GM21529 (cell line): ENCODE results near the gene APPL2.
"Not testable (repeated sequence)": the region's sequence is repeated elsewhere in the genome, so short reads cannot be mapped to it uniquely, and the experiment has no call there.

Source experiments
- ATAC-seq: cut with Tn5 transposase; IDR thresholded peaks from one replicate; pipeline ENCODE4 v1.9.1; 2021; ENCODE audit not compliant: unreplicated experiment

APPL2 gene

DNA sequence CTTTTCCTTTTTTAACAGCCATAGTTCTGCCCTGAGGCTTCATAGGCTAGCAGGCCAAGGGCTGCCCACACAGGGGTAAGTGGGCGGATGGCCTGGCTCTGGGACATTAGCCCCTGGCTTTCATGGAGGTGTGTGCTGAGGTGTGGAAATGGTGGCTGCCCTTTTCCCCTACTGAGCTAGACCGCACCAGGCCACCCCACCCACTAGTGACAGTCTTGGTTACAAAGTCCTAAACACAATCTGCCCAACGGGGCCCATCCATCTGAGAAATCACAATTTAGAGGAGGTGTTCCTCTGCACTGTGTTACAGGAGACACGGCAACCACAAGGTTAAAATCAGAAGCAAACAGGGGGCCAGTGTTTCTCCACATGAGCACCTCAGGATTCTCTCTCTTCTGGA is 35.6 kb downstream of the APPL2 start:
- no peak for ATAC-seq

DNA sequence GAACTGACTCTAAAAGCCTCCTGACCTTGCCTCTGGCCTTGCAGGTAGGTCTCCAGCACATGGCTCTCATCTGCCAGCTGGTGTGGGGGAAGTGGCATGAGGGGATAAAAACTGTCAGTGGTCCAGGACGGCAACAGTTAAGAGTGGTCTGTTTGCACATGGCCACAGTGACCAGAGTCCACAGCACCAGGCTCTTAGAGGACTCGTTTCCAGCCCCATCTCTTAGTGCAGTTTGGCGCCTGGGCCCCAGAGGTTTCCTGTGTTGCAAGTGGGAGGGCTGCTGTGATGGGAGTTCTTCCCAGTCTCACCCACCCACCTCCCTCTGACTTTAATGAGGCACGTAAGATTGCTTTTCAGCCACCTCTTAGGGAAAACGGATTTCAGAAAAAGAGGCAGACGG is 37.0 kb downstream of the APPL2 start:
- no peak for ATAC-seq

DNA sequence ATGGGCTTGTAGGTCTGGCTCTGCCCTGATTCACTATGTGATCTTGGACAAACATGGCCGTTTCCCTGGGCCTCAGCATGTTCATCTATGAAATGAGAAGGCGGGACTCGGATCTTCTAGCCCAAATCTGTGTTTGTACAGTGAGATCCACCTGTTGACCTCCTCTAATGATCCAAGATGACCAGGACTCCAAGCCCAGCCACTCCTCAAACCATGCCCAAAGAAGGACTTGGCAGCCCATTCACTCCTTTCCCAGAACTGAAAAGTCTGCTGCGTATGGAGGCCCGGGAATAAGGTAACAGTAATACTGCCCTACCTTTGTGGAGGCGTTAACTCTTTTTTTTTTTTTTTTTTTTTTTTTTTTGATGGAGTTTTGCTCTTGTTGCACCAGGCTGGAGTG is 39.9 kb downstream of the APPL2 start:
- ATAC-seq: no peak

DNA sequence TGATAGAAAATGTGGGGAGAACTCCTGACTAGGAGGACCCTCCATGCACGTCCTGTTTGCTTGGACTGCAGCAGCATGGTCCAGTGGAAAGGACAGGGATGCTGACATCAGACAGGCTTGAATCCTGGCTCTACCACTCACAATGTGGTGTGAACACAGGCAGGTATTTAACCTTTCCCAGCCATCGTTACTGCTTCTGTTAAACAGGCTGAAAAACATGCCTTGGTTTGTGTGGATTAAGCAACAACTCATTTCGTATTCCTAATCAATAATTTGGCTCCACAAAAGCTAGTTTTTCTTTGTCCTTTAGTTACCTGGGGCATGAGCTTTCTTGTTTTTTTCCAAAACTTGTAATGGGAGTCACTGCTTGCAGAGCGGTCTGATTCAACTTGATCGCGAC is 41.0 kb downstream of the APPL2 start:
- ATAC-seq: no peak

DNA sequence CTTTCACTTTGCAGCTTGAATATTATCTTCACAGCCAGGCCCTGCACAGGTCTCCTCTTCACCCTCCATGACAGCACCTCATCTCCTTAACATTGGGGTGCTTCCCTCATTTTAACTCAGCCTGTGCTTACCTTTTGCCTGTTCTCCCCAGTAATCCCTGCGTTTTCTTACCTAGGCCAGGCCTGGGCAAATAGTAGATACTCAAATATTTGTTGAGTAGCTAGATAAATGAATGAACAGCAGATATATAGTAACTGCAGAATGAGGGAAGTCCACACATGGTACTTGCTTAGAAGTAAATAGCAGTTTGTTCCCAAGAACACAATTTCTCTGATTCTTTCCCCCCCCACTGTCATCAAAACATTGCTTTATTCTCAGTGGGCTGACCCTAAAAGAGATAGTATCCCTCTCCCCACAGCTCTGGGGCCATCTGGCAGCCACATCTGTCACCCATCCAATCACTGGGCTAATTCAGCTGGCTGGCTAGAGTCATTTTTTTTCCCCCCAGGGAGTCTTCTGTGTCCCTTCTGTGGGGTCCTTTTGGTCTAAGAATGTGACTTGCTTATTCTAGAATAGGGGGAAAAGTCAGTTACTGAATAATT is 43.2 kb downstream of the APPL2 start:
- ATAC-seq: no peak

DNA sequence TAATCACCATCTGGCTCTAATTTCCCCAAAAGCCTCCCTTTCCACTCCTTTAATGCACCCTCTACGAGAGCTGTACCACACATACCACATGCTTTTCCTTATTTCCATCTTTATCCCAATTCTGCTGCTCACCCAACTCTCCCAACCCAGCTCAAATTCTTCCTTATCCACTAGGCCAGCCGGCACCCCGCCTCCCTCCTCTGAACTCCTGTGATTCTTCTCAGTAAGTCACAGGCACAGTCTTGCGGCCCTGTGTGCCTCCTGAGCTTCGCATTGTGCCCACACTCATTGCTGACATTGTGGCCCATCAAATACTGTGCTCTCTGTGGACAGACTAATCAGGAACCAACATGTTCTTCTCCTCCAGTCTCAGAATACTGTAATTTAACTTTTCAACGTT is 45.4 kb downstream of the APPL2 start:
- no peak for ATAC-seq

DNA sequence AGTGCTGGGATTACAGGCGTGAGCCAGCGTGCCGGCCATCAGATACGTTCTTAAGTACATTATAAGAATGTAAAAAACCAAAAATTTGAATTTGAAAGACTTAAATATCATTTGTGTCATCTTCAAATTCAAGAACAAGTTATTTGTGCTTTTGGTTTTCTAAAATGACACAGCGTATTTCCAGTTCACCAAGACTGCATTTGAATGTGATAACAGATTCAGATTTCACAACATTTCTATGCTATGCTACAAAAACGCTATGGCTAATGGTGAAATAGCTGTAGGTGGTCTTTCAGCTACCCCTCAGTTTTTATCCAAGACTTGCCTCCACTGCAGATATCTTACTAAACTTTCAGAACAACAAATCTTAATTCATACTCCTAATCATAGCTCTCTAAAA is 46.7 kb downstream of the APPL2 start:
- no peak for ATAC-seq

DNA sequence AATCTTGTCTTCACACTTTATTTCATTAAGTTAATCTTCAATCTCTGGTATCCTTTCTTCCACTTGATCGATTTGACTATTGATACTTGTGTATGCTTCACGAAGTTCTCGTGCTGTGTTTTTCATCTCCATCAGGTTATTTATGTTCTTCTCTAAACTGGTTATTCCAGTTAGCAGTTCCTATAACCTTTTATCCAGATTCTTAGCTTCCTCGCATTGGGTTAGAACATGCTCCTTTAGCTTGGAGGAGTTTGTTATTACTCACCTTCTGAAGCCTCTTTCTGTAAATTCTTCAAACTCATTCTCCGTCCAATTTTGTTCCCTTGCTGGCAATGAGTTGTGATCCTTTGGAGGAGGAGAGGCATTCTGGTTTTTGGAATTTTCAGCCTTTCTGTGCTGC is 52.0 kb downstream of the APPL2 start:
- ATAC-seq: not testable (repeated sequence)

DNA sequence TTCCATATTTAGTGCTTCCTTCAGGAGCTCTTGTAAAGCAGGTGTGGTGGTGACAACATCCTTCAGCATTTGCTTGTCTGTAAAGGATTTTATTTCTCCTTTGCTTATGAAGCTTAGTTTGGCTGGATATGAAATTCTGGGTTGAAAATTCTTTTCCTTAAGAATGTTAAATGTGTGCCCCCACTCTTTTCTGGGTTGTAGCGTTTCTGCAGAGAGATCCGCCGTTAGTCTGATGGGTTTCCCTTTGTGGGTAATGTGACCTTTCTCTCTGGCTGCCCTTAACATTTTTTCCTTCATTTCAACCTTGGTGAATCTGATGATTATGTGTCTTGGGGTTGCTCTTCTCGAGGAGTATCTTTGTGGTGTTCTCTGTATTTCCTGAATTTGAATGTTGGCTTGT is 52.6 kb downstream of the APPL2 start:
- not testable (repeated sequence) for ATAC-seq

DNA sequence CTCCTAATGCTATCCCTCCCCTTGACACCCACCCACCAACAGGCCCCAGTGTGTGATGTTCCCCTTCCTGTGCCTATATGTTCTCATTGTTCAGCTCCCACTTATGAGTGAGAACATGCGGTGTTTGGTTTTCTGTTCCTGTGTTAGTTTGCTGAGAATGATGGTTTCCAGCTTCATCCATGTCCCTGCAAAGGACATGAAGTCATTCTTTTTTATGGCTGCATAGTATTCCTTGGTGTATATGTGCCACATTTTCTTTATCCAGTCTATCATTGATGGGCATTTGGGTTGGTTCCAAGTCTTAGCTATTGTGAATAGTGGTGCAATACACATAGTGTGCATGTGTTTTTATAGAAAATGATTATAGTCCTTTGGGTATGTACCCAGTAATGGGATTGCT is 56.9 kb downstream of the APPL2 start:
- not testable (repeated sequence) for ATAC-seq

DNA sequence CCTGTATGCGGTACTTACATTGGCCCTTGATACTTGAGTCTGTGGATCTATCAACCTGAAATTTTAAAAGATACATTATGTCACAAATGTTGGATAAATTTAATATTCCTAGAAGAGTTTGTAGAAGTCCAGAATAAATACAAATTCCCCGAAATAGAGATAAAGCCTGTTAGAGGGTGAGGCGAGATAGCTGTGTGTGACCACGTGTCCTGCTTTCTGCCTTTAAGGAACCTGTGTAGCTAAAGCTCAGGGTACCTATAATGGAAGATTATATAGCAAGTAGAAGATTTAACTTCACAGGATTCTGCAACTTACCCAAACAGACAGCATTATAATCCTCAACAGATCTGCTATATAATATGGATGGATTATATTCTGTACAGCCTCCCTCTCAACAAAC is 58.8 kb downstream of the APPL2 start:
- ATAC-seq: no peak

DNA sequence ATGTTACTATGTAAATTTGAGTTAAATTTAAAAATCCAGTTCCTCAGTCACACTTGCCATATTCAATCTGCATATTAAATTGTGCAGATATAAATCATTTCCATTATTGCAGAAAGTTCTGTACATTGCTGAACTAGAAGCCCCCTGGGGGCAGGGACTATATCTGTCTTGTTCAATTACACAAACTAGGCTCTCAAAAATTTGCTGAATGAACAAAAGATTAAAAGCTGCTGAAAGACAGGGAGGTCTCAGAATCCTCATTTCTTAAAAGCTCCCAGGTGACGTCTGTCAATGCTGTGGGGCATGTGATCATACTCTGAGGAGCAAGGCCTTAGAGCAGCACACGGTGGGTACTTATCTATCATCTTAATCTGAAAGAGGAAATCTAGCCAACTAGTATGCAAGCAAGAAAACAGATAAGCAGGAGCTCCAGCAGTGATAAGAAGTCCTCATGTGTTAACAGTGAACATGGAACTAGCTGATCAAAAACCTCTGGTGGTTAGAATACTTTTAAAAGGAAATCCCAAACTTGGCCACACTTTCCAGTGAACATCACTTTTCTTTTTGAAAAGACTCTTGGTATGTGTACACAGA is 60.5 kb downstream of the APPL2 start:
- no peak for ATAC-seq

DNA sequence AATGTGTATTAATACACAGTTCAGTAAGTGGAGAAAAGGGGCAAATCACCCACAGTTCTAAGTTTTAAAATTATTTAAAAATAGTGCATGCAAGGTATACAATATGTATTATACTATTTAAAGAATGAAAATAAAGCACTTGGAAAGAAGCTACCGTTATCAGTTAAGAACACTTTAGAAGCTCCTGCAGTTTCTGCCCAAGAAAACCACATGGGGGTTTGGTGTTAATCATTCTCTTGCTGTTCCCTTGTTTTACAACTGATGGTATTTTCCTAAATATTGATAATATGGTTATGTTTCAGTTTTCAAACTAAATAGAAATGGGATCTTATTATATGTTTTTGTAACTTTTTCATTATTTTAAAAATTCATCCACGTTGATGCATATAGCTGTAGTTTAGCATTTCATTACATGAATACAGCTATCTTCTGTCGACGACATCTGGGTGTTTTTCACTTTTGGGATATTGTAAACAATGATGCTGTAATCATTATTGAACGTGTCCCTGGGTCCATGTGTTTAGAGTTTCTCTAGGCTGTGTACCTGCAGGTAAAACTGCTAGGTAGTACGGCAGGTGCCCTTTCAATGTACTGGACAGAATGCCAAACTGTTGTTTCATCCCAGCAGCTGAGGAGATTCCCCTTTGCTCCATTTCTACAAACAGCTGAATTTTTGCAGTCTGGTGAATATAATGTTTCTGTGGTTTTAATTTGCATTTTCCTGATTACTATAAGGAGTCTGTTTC is 64.1 kb downstream of the APPL2 start:
- no peak for ATAC-seq

DNA sequence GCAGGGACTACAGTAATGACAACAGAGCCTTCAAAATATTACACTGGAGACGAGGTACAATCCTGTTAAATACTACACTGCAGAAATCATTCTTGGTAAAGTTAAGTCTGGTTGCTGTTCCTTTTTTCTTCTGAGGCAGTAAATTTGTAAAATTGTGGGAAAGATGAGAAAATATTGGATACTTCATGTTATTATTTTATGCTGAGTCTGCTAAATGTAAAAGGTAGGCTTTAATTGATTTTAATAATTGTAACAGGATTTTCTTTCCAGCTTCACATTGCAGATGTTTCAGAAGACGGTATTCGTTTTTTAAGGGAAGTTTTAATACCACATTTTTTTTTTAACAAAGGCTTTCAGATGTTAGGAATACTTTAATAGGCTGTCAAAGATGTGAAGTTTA is 65.8 kb downstream of the APPL2 start:
- no peak for ATAC-seq

DNA sequence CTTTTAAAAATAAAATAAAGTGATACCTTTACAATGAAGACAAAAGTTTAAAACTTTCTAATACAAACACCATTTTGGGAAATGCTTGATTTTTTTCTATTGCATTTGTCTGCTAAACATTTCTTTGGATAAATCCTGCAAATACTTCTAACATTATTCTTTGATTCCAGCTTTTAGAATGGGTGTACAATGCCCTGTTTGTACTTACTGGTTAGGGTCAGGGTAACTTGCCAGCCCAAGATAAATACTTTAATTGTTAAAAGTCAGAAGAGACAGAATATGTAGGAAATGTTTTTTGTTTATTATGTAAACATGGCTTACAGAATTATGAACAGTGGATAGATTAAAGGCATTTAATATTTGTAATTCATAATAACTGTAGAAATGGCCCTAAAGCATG is 68.0 kb downstream of the APPL2 start:
- no peak for ATAC-seq

DNA sequence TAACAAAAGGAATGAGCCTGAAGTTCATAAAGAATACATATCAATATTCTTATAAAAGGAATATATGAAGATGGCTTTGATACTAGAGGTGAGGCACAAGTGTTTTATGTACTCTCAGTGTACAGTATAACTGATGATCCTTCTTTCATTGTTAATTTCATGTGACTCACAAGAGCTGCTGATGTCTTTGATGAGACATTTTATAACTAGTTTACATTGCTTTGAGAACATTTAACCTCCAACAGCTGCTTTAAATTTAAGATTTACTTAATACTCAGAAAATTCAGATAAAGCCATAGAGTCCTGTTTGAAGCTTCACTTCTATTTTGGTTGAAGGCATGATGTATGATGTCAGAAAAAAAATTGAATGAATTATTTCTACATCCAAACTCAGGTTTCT is 68.6 kb downstream of the APPL2 start:
- no peak for ATAC-seq

DNA sequence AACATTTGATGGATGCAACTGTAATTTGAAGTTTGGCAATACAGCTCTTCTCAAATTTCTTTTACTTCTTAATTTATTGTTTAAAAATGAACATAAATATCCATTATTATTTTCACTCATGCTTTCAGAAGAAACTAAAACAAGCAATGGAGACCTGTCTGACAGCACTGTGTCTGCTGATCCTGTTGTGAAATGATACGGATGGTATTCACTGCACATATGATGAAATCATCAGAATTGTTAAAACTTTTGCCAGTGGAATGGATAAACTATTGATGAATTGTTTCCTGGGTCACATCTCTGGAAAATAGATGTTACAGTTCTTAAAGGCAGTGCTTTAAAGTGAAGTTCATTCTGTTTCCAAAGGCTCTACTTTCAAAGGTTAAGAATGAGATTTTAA is 69.2 kb downstream of the APPL2 start:
- no peak for ATAC-seq

DNA sequence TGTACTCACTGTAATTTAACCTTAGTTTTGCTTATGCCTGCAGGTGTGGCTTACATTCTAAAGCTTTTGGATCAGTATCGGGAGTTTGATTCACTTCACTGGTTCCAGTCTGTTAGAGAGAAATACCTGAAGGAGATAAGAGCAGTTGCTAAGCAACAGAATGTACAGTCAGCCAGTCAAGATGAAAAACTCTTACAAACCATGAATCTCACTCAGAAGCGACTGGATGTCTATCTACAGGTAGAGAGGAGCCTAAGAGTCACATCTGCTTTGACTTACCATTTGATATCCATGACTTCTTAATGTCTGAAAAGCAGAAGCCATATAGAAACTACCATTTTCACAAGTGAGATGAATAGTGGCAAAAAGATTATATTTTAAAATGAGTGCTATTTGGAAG is 71.9 kb downstream of the APPL2 start:
- ATAC-seq: no peak

DNA sequence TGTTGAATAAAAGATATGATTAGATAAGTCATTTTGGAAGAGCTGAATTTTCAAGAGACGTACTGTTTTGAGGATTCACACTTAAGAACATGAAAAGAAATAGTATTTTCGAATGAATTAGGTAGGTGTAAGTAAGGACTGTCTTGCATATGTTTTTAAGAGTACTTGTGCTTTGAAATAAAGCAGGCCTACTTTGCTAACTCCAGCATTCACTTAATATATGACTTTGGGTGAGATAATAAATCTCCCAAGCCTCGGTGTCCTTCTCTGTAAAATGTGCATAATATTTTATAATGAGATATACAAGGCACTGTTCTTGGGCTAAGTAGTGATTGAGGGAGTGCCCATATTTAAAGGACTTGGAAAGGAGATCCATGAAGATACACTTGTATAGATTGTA is 73.8 kb downstream of the APPL2 start:
- no peak for ATAC-seq

DNA sequence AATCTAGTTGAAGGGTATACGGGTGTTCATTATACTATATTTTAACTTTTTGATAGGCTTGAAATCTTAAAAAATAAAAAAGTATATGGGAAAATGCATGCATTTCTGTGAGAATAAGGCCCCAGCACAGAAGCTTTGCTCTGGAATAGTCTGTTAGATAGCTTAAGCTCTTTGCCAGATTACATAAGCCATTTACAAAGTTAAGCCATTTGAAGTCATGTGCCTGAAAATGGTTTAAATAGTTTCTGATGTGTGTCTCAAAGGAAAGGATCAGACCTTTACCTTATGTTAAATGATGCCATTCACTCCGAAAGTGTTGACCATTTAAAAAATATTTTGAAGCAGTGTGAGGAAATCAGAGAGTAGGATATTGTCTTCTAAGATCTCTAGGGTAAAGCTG is 77.1 kb downstream of the APPL2 start:
- ATAC-seq: no peak

DNA sequence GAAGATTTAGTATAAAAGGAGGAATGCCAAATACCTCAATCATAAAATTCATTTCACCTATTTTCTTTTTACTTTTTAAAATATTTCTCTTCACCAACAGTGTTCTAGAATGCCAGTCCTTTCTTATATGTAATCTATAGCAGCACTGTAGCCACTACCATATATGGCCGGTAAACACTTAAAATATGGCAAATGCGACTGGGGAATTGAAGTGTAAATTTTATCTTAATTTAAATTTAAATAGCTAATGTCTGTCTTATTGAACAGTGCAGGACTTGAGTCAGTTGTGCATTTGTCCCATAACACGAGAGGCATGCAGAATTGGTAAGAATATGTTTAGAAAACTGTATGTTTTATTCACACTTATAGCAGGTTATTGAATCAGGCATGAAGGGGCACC is 78.4 kb downstream of the APPL2 start:
- no peak for ATAC-seq

DNA sequence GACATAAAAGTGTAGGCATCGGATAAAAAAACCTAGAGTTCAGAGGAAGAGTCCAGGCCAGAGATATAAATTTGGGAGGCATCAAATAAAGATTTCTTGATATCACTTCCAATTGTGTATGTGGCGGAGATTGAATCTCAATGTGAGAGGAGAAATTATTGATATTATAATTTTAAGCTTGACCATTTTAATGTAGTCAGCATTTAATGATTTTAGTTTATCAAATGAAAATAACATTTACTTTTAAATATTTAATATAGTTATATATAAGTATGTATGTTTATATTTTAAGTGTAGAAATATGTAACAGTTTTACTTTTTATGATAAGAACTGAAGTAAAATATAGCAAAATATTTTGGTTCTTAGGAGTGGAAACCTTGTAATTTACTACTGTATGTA is 79.7 kb downstream of the APPL2 start:
- no peak for ATAC-seq

DNA sequence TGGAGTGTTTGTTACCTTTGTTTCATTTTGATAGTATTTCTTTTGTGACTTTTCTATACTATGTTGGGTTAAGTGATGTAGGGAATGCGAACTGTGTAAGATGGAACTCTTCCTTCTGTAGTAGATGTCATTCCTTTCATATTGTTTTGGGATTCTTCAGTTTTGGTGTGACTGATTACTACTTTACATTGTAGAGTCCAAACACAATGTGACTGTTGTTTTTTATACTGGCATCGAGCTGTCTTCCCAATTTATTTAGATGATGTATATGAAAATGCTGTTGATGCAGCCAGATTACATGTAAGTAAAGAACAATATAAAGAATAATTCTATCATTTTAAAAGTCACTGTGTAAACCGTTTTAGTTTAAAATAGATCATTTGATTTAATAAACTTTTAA is 93.7 kb downstream of the APPL2 start:
- ATAC-seq: no peak
